Coronary artery (tissue), 2 donors: ENCODE data around the gene PER1.

Experiments
- DNase-seq: peaks from one replicate; pipeline ENCODE4 v3.0.0-alpha.2; 2017; ENCODE audit warnings: low spot score
- H3K27ac ChIP-seq, 2 donors: fragments of 200-600 bp; sonication (generic); one replicate each; pipeline ENCODE4 v1.5.1; 2016 to 2019
- H3K4me3 ChIP-seq: fragments of 200-600 bp; sonication (generic); 2 replicates; pipeline ENCODE4 v1.5.1; 2016; ENCODE audit warnings: mild to moderate bottlenecking, moderate library complexity
- CTCF ChIP-seq: fragments of 200-600 bp; sonication (generic); IDR thresholded peaks from one replicate; pipeline ENCODE4 v1.5.1; 2019; ENCODE audit warnings: antibody characterized with exemption

The PER1 gene

GRCh38 chr17:8121681-8122421, 30.4 kb downstream of the PER1 start:
- DNase-seq = peak; percentile 80
- TF ChIP-seq CTCF = peak; percentile 27
- Histone ChIP-seq H3K4me3 (peak overlapping the region; percentile 92), H3K27ac (peak overlapping the region; percentile 37 to 76)

GRCh38 chr17:8121407-8121680, 30.9 kb downstream of the PER1 start:
- DNase-seq = no peak
- no peak for TF ChIP-seq CTCF

DNA sequence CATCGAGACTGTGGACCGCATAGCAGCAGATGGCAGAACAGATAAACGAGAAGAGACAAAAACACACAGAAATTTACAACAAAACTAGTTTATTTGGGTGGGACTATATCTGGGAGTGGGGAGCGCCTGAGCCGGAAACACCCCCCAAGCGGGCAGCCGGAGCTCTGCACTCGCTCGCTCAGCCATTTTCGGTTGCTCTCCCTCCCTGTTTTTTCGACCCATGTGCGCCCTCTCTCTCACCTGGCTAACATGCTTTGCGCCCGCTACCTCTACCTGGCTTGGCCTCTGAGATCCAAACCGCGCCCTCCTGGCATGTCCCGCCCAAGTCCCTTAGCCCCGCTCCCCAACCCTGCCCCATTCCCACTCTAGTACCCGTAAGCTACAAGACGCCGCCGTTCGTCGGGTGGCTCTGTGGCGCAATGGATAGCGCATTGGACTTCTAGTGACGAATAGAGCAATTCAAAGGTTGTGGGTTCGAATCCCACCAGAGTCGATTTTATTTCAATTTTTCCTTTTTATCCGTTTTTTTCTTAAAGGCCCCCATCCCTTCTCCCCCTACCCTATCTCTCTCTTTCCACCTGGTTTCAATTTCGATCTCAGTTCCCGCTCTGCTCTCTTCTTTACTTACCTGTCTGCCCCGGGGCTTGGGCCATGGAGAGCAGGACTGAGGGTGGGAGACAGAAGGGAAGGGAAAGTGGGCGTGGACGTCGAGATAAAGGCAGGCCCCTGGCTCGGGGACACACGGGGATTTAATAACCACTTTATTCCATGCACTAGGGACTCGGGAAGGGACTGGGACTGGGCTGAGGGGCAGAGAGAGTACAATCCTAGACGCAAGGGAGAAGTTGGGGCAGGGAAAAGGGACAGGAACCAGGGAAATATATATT, 31.4 kb downstream of the PER1 start:
- DNase-seq = peak; percentile 82
- TF ChIP-seq CTCF = no peak
- peak overlapping the region in 1 of 2 donors; percentile 76 for H3K27ac ChIP-seq
- H3K4me3 ChIP-seq = peak overlapping the region; percentile 92

More at GRCh38 chr17:8121407-8121680, 30.9 kb downstream of the PER1 start:
- peak overlapping the region in 1 of 2 donors; percentile 76 for H3K27ac ChIP-seq
- peak overlapping the region; percentile 92 for H3K4me3 ChIP-seq

DNA sequence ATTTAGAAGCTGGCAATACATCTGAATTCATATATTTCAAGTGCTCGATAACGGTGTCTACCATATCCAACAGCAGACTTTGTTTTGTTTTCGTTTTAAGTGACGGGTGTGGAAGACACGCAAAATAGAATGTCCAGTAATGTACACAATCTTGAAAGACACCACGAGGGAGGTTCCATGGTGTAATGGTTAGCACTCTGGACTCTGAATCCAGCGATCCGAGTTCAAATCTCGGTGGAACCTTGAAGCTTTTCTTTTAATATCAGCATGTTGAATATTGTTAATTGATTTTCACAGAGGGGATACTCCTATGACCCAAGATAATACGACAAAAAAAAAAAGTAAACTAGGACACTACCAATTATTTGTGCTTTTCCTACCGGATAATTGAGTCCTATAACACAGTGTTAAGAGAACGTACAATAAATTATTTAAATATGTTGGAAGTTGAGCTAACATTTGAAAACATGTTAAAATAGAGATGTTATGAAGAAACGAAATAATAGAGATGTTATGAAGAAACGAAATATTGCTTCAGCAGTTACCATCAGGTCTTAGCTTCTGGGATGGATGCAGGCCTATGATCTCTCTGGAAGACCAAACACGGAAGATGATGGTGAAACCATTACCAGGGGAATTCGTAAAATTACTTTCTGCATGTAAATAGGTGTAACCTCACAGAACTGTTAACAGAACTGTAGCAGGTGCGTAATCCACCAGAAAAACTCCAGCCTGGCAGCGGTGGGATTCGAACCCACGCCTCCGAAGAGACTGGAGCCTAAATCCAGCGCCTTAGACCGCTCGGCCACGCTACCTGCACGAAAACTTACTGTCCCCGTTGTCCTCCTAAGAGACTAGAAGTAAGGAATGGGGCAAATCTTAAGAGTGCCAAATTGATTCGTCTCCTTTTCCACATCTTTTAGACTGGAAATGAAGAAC, 32.4 kb downstream of the PER1 start:
- peak overlapping the region; percentile 92 for H3K4me3 ChIP-seq
- peak; percentile 81 for DNase-seq
- H3K27ac ChIP-seq = peak overlapping the region; percentile 72 to 82
- no peak for TF ChIP-seq CTCF

- peak; percentile 86 for TF ChIP-seq CTCF
- Histone ChIP-seq H3K27ac (peak overlapping the region; percentile 72 to 82), H3K4me3 (peak overlapping the region; percentile 73)
- DNase-seq = peak; percentile 92
Observed at GRCh38 chr17:8118769-8119580, 33.2 kb downstream of the PER1 start.
